Smooth muscle cell (in vitro differentiated cells): ENCODE results near the gene CADPS. TPM values are rescaled to one million over a fixed set of nuclear protein-coding genes. Genes with fewer than 3 reads are reported as not detected.

ENCODE experiments used
- DNase-seq: peaks from one replicate; lab custom pipeline; 2025; ENCODE audit not compliant: unreplicated experiment; lab: John Stamatoyannopoulos, UW
- H2AFZ ChIP-seq: fragments of 200-600 bp; sonication (generic); 2 replicates; pipeline ENCODE4 v1.6.0; 2016; ENCODE audit warnings: antibody characterized with exemption, low read depth, mild to moderate bottlenecking
- H3F3A ChIP-seq: fragments of 200-600 bp; sonication (generic); 2 replicates; pipeline ENCODE4 v1.6.0; 2017; ENCODE audit warnings: antibody characterized with exemption, low read depth
- H3K27ac ChIP-seq: fragments of 200-600 bp; sonication (generic); 2 replicates; pipeline ENCODE4 v1.5.1; 2016; ENCODE audit warnings: low read depth, mild to moderate bottlenecking
- H3K27me3 ChIP-seq: fragments of 200-600 bp; sonication (generic); 2 replicates; pipeline ENCODE4 v1.6.1; 2016; ENCODE audit warnings: low read depth, mild to moderate bottlenecking
- H3K36me3 ChIP-seq: fragments of 200-600 bp; sonication (generic); 2 replicates; pipeline ENCODE4 v1.5.1; 2016; ENCODE audit warnings: low read depth
- H3K4me1 ChIP-seq: fragments of 200-600 bp; sonication (generic); 2 replicates; pipeline ENCODE4 v1.5.1; 2016; ENCODE audit warnings: low read depth
- H3K4me2 ChIP-seq: fragments of 200-600 bp; sonication (generic); 2 replicates; pipeline ENCODE4 v1.6.0; 2016; ENCODE audit warnings: mild to moderate bottlenecking
- H3K4me3 ChIP-seq: fragments of 200-600 bp; sonication (generic); 2 replicates; pipeline ENCODE4 v1.5.1; 2016; ENCODE audit warnings: mild to moderate bottlenecking
- H3K79me2 ChIP-seq: fragments of 200-600 bp; sonication (generic); 2 replicates; pipeline ENCODE4 v1.6.0; 2016; ENCODE audit warnings: low read depth, mild to moderate bottlenecking
- H3K9ac ChIP-seq: fragments of 200-600 bp; sonication (generic); 2 replicates; pipeline ENCODE4 v1.6.0; 2016; ENCODE audit warnings: low read depth
- H3K9me3 ChIP-seq: fragments of 200-600 bp; sonication (generic); replicated peaks from 2 replicates; pipeline ENCODE4 v1.5.1; 2016; ENCODE audit warnings: low read depth
- H4K20me1 ChIP-seq: fragments of 200-600 bp; sonication (generic); 2 replicates; pipeline ENCODE4 v1.6.0; 2016; ENCODE audit warnings: low read depth
- CTCF ChIP-seq: fragments of 200-600 bp; sonication (generic); IDR thresholded peaks from 2 replicates; pipeline ENCODE4 v1.5.1; 2017; ENCODE audit warnings: borderline replicate concordance, mild to moderate bottlenecking, antibody characterized with exemption; ENCODE audit not compliant: insufficient read depth, poor library complexity, severe bottlenecking
- WGBS: methylation state at CpG from one replicate; pipeline ENCODE4 v1.1.7; 2016; ENCODE audit warnings: low lambda C conversion rate; 5-methylcytosine and 5-hydroxymethylcytosine counted together
- polyA plus RNA-seq: library from polyadenylated mRNA; unstranded; fragments of >200 nt; fragmentation: Nextera tagmentation; extraction: Ambion mirVana; gene quantifications from 2 replicates; pipeline ENCODE4 v1.2.1, GENCODE V29; 2016
- total RNA-seq: library from RNA; depleted of rRNA; stranded (reverse); fragments of >200 nt; gene quantifications from 2 replicates; pipeline ENCODE4 v1.2.3, GENCODE V29; 2014

Gene CADPS
- total and polyA plus RNA-seq, 2 experiments from 2014 or later, result 4.4 to 38.4 TPM

- H3F3A ChIP-seq, result no peaks in the 10 kb centered on the region
- TF ChIP-seq CTCF, result no peak
- no peak overlapping the region for H3K4me3 ChIP-seq
- no peaks in the 10 kb centered on the region for H3K36me3 ChIP-seq
- H3K27me3 ChIP-seq, result peaks cover 9% of the 10 kb centered on the region
- no peaks in the 10 kb centered on the region for H4K20me1 ChIP-seq
- no peak overlapping the region for H2AFZ ChIP-seq
- no peak overlapping the region for H3K4me2 ChIP-seq
- DNase-seq, result no peak
- H3K9ac ChIP-seq, result no peak overlapping the region
- H3K9me3 ChIP-seq, result no peaks in the 10 kb centered on the region
- H3K27ac ChIP-seq, result no peak overlapping the region
- H3K4me1 ChIP-seq, result no peaks in the 10 kb centered on the region
- H3K79me2 ChIP-seq, result no peaks in the 10 kb centered on the region
- WGBS, result 92% methylated on average over 2 of the region's 2 CpGs
Observed at GRCh38 chr3:62551556-62551955, 323.7 kb downstream of the CADPS start.

- H3K36me3 ChIP-seq, result no peaks in the 10 kb centered on the region
- H3K79me2 ChIP-seq, result no peaks in the 10 kb centered on the region
- WGBS, result 84% methylated on average over 5 of the region's 5 CpGs
- no peaks in the 10 kb centered on the region for H3F3A ChIP-seq
- H4K20me1 ChIP-seq, result no peaks in the 10 kb centered on the region
- no peak overlapping the region for H3K27ac ChIP-seq
- H3K9me3 ChIP-seq, result no peaks in the 10 kb centered on the region
- no peak for TF ChIP-seq CTCF
- DNase-seq, result no peak
- no peak overlapping the region for H3K4me2 ChIP-seq
- H3K9ac ChIP-seq, result no peak overlapping the region
- no peaks in the 10 kb centered on the region for H3K4me1 ChIP-seq
- peaks cover 9% of the 10 kb centered on the region for H3K27me3 ChIP-seq
- H2AFZ ChIP-seq, result no peak overlapping the region
- no peak overlapping the region for H3K4me3 ChIP-seq
Observed at GRCh38 chr3:62550439-62550838, 324.8 kb downstream of the CADPS start.

- H3K4me1 ChIP-seq, result no peaks in the 10 kb centered on the region
- 75% methylated on average over 2 of the region's 2 CpGs for WGBS
- H2AFZ ChIP-seq, result no peak overlapping the region
- no peak for DNase-seq
- no peaks in the 10 kb centered on the region for H3K36me3 ChIP-seq
- H3K4me2 ChIP-seq, result no peak overlapping the region
- H3K79me2 ChIP-seq, result no peaks in the 10 kb centered on the region
- peaks cover 5% of the 10 kb centered on the region for H3K27me3 ChIP-seq
- no peak overlapping the region for H3K27ac ChIP-seq
- H3K9me3 ChIP-seq, result no peaks in the 10 kb centered on the region
- H3K4me3 ChIP-seq, result no peak overlapping the region
- TF ChIP-seq CTCF, result no peak
- no peak overlapping the region for H3K9ac ChIP-seq
- H3F3A ChIP-seq, result no peaks in the 10 kb centered on the region
- no peaks in the 10 kb centered on the region for H4K20me1 ChIP-seq
Observed at GRCh38 chr3:62548528-62549205, 326.5 kb downstream of the CADPS start.

GRCh38 chr3:62546266-62546665, 328.9 kb downstream of the CADPS start:
- DNase-seq, result no peak

More at GRCh38 chr3:62546266-62546665, 328.9 kb downstream of the CADPS start:
- Histone ChIP-seq H3K4me3 (no peak overlapping the region), H3K27me3 (peaks cover 9% of the 10 kb centered on the region), H4K20me1 (no peaks in the 10 kb centered on the region), H3K27ac (no peak overlapping the region), H3K36me3 (no peaks in the 10 kb centered on the region), H3K4me2 (no peak overlapping the region), H3K79me2 (no peaks in the 10 kb centered on the region), H3K9me3 (no peaks in the 10 kb centered on the region), H3F3A (no peaks in the 10 kb centered on the region), H3K9ac (no peak overlapping the region), H2AFZ (no peak overlapping the region), H3K4me1 (no peaks in the 10 kb centered on the region)
- 87% methylated on average over 7 of the region's 7 CpGs for WGBS
- no peak for TF ChIP-seq CTCF
